Chondrocyte (in vitro differentiated cells): Measurements from ENCODE around the gene SRGAP1. TPM values are rescaled to one million over a fixed set of nuclear protein-coding genes. Genes with fewer than 3 reads are reported as not detected.
"Not testable (repeated sequence)": the region's sequence is repeated elsewhere in the genome, so short reads cannot be mapped to it uniquely, and the experiment has no call there.

Source experiments
- DNase-seq: peaks from one replicate; pipeline ENCODE4 v3.0.0; 2021; ENCODE audit warnings: mixed read lengths, low spot score
- H3K27ac Mint-ChIP-seq: one replicate; pipeline ENCODE4 v1.8.0; 2021; ENCODE audit warnings: mild to moderate bottlenecking, moderate library complexity, mixed read lengths; ENCODE audit not compliant: unreplicated experiment
- H3K27me3 Mint-ChIP-seq: 2 replicates; pipeline ENCODE4 v1.8.0; 2021; ENCODE audit warnings: low read depth, mixed read lengths
- H3K36me3 Mint-ChIP-seq: 2 replicates; pipeline ENCODE4 v1.8.0; 2021; ENCODE audit warnings: low read depth, mixed read lengths
- H3K4me1 Mint-ChIP-seq: 2 replicates; pipeline ENCODE4 v1.8.0; 2021; ENCODE audit warnings: low read depth, mild to moderate bottlenecking, mixed read lengths
- H3K4me3 Mint-ChIP-seq: one replicate; pipeline ENCODE4 v1.8.0; 2021; ENCODE audit warnings: mild to moderate bottlenecking, moderate library complexity, mixed read lengths; ENCODE audit not compliant: unreplicated experiment
- H3K9me3 Mint-ChIP-seq: 2 replicates; pipeline ENCODE4 v1.8.0; 2021; ENCODE audit warnings: low read depth, mixed read lengths
- CTCF ChIP-seq: fragments of 200-600 bp; sonication (generic); IDR thresholded peaks from 2 replicates; pipeline ENCODE4 v1.5.0; 2021; ENCODE audit warnings: antibody characterized with exemption, mild to moderate bottlenecking, moderate library complexity
- total RNA-seq: library from RNA; stranded (reverse); gene quantifications from 3 replicates; pipeline ENCODE4 v1.2.1, GENCODE V29; 2021

Gene SRGAP1
- total RNA-seq, 1 donor from 2014 or later = 13.2 TPM

- no peak for DNase-seq
Measured at GRCh38 chr12:64189530-64189929, 345.0 kb downstream of the SRGAP1 start.

GRCh38 chr12:64190140-64190539 lies 345.6 kb downstream of the SRGAP1 start:
- Mint-ChIP-seq H3K27ac (no peak overlapping the region), H3K4me1 (peaks cover 34% of the 10 kb centered on the region), H3K36me3 (no peaks in the 10 kb centered on the region), H3K4me3 (no peak overlapping the region), H3K9me3 (no peaks in the 10 kb centered on the region), H3K27me3 (no peaks in the 10 kb centered on the region)
- DNase-seq = no peak
- no peak for TF ChIP-seq CTCF

More at GRCh38 chr12:64189530-64189929, 345.0 kb downstream of the SRGAP1 start:
- Mint-ChIP-seq H3K4me3 (no peak overlapping the region), H3K4me1 (peaks cover 29% of the 10 kb centered on the region), H3K27me3 (no peaks in the 10 kb centered on the region), H3K36me3 (no peaks in the 10 kb centered on the region), H3K9me3 (no peaks in the 10 kb centered on the region), H3K27ac (no peak overlapping the region)
- no peak for TF ChIP-seq CTCF

GRCh38 chr12:64192644-64193444 lies 348.3 kb downstream of the SRGAP1 start:
- peaks cover 25% of the 10 kb centered on the region for H3K4me1 Mint-ChIP-seq
- TF ChIP-seq CTCF = no peak
- H3K4me3 Mint-ChIP-seq = no peak overlapping the region

GRCh38 chr12:64193931-64194330 lies 349.4 kb downstream of the SRGAP1 start:
- Mint-ChIP-seq H3K4me3 (no peak overlapping the region), H3K36me3 (no peaks in the 10 kb centered on the region), H3K27ac (peak overlapping the region; percentile 68), H3K4me1 (peaks cover 18% of the 10 kb centered on the region), H3K9me3 (no peaks in the 10 kb centered on the region), H3K27me3 (no peaks in the 10 kb centered on the region)
- TF ChIP-seq CTCF = no peak
- DNase-seq = no peak

More at GRCh38 chr12:64192644-64193444, 348.3 kb downstream of the SRGAP1 start:
- Mint-ChIP-seq H3K27ac (no peak overlapping the region), H3K27me3 (no peaks in the 10 kb centered on the region), H3K9me3 (no peaks in the 10 kb centered on the region), H3K36me3 (no peaks in the 10 kb centered on the region)
- no peak for DNase-seq

- no peak for TF ChIP-seq CTCF
- H3K27me3 Mint-ChIP-seq = no peaks in the 10 kb centered on the region
- no peak for DNase-seq
- H3K27ac Mint-ChIP-seq = peak overlapping the region; percentile 90
- H3K4me3 Mint-ChIP-seq = peak overlapping the region; percentile 5
- peaks cover 18% of the 10 kb centered on the region for H3K4me1 Mint-ChIP-seq
- no peaks in the 10 kb centered on the region for H3K9me3 Mint-ChIP-seq
- no peaks in the 10 kb centered on the region for H3K36me3 Mint-ChIP-seq
Measured at GRCh38 chr12:64194333-64195149, 350.0 kb downstream of the SRGAP1 start.

GRCh38 chr12:64195841-64196240 lies 351.3 kb downstream of the SRGAP1 start:
- peaks cover 18% of the 10 kb centered on the region for H3K4me1 Mint-ChIP-seq
- H3K27me3 Mint-ChIP-seq, H3K27ac Mint-ChIP-seq, H3K4me3 Mint-ChIP-seq, DNase-seq, H3K36me3 Mint-ChIP-seq, H3K9me3 Mint-ChIP-seq: not testable (repeated sequence)
